ENCODE data around the gene ACOX1.
"Not testable (repeated sequence)": the region's sequence is repeated elsewhere in the genome, so short reads cannot be mapped to it uniquely, and the experiment has no call there.

The ACOX1 gene

GRCh38 chr17:75979705-75980187 is 780 bp upstream of the ACOX1 start:
- DNase-seq, result no peak

GRCh38 chr17:75976175-75976848 is 2.7 kb downstream of the ACOX1 start:
- DNase-seq, result no peak

GRCh38 chr17:75975757-75976174 is 3.2 kb downstream of the ACOX1 start:
- no peak for DNase-seq

GRCh38 chr17:75975187-75975586 is 3.8 kb downstream of the ACOX1 start:
- not testable (repeated sequence) for DNase-seq

GRCh38 chr17:75970626-75971025 is 8.3 kb downstream of the ACOX1 start:
- no peak for DNase-seq

GRCh38 chr17:75970011-75970523 is 8.9 kb downstream of the ACOX1 start:
- no peak for DNase-seq

GRCh38 chr17:75969044-75969443 is 9.9 kb downstream of the ACOX1 start:
- DNase-seq, result not testable (repeated sequence)

GRCh38 chr17:75965468-75965867 is 13.5 kb downstream of the ACOX1 start:
- no peak for DNase-seq

GRCh38 chr17:75959839-75960511 is 19.0 kb downstream of the ACOX1 start:
- no peak for DNase-seq

GRCh38 chr17:75959051-75959838 is 19.7 kb downstream of the ACOX1 start:
- no peak for DNase-seq

- no peak for DNase-seq
Observed at GRCh38 chr17:75950855-75951554, 28.0 kb downstream of the ACOX1 start.

- no peak for DNase-seq
Observed at GRCh38 chr17:75950421-75950820, 28.5 kb downstream of the ACOX1 start.

GRCh38 chr17:75945211-75945610 is 33.8 kb downstream of the ACOX1 start:
- no peak for DNase-seq

GRCh38 chr17:75943491-75943890 is 35.5 kb downstream of the ACOX1 start:
- no peak for DNase-seq

GRCh38 chr17:75942473-75942872 is 36.5 kb downstream of the ACOX1 start:
- DNase-seq, result no peak

- no peak for DNase-seq
Observed at GRCh38 chr17:75941442-75941819, 37.5 kb downstream of the ACOX1 start.

GRCh38 chr17:75940727-75941441 is 38.1 kb downstream of the ACOX1 start, which contains the start of gene FBF1:
FBF1 (minus strand) TSS chr17:75941042; CDS start chr17:75938149, 2,893 bp downstream.
- DNase-seq, result peak; percentile 96

GRCh38 chr17:75937652-75938051 is 41.3 kb downstream of the ACOX1 start:
- DNase-seq, result no peak

- no peak for DNase-seq
Observed at GRCh38 chr17:75933808-75934207, 45.2 kb downstream of the ACOX1 start.

- DNase-seq, result no peak
Observed at GRCh38 chr17:75932852-75933251, 46.1 kb downstream of the ACOX1 start.

- no peak for DNase-seq
Observed at GRCh38 chr17:75931062-75931461, 47.9 kb downstream of the ACOX1 start.
